ENCODE data around the gene CSPG4. TPM values are rescaled to one million over a fixed set of nuclear protein-coding genes. Genes with fewer than 3 reads are reported as not detected.
A peak's percentile ranks its signal among the peaks of the same experiment; 100 is the strongest.

The CSPG4 gene
- total RNA-seq, 1 donor from 2014 or later: under 0.01 TPM

DNA sequence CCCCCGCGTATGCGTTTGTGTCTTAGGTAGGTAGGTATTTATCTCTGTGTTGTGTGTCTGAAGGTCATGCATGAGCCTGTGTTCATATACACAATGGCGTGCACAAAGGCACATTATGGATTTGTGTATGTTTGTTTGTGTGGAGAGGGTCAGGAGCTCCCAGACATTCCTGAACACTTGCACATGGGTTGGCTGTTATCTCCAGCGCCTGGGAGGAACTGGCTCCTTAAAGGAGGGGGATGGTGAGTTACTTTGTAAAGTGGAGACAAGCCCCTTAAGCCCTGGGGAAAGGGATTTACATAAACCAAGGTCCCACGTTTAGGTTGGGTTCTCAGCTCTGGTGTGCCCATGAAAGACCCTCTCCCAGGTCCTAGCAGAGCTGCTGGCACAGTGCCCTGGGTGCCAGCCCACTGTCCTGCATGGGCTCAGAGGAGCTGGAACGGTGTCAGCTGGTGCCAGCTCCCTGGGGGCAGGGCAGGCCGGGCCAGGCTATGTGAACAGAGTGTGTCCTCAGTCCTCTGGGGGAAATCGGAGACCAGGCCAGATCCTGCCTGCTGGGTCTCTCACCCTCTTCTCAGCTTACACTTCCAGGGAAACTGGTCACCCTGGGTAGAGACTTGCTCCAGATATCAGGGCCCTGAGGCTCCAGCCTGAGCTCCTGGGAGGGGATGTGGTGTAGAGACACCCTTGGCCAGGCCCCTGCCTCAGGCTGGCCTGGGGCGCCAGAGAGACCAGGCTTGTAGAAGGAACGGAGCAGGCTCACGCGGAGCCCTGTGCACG is 39.8 kb downstream of the CSPG4 start:
- peak in 1 of 2 donors; percentile 35 for DNase-seq (ENCODE audit: low read depth in 2 of 2)

GRCh38 chr15:75671730-75672602 is 40.7 kb downstream of the CSPG4 start:
- DNase-seq (ENCODE audit: low read depth in 2 of 2): no peak

DNA sequence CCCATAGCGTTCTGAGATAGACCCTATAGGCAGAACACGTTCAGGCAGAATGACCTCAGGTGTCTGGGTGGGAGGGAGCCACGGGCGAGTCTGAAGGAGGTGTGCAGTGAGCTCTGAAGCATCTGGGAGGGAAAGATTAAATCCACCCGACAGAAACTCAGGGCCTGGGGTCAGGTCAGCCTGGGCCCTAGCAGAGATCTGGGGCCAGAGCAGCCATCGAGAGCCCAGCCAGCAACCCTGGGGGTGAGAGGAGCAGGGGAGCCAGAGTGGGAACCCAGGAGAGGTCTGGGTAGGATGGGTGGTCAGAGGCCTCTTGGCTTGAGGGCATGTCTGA is 42.8 kb downstream of the CSPG4 start:
- no peak for DNase-seq (ENCODE audit: low read depth in 2 of 2)

DNA sequence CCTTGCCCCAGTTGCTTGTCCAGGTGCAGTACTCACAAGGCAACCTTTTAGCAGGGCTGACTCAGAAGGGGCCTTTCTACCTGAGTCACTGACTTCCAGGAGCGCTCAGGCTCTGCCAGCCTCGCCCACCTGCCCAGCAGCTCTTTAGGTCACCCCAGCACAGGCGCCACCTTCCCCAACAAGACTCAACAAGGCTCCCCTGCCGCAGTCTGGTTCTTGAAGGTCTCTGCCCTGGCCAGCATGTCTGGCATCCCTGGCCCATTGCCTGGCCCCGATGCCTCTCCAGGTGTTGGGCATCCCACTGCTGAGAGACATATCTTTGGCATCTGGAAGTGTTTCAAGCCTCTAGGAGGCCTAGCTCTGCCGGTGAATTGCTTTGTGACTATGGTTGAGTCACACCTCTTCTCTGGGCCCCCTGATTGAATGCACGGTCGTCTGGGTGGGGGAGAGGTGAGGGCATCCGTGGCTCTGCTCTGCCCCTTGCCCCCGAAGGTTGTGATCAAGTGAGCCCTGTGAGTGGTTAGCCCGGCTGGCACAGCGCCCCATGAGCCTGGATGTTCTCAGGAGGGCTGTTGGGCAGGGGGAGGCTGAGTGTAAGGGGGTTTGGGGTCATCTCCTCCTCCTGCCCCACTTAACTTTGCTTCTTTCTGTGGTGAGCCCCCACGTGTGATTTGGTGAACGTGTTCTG is 43.3 kb downstream of the CSPG4 start:
- DNase-seq (ENCODE audit: low read depth in 2 of 2): no peak

GRCh38 chr15:75666823-75667501 is 45.7 kb downstream of the CSPG4 start:
- DNase-seq (ENCODE audit: low read depth in 2 of 2): peak; percentile 97 to 99

GRCh38 chr15:75663931-75664421 is 48.7 kb downstream of the CSPG4 start:
- DNase-seq (ENCODE audit: low read depth in 2 of 2): no peak

DNA sequence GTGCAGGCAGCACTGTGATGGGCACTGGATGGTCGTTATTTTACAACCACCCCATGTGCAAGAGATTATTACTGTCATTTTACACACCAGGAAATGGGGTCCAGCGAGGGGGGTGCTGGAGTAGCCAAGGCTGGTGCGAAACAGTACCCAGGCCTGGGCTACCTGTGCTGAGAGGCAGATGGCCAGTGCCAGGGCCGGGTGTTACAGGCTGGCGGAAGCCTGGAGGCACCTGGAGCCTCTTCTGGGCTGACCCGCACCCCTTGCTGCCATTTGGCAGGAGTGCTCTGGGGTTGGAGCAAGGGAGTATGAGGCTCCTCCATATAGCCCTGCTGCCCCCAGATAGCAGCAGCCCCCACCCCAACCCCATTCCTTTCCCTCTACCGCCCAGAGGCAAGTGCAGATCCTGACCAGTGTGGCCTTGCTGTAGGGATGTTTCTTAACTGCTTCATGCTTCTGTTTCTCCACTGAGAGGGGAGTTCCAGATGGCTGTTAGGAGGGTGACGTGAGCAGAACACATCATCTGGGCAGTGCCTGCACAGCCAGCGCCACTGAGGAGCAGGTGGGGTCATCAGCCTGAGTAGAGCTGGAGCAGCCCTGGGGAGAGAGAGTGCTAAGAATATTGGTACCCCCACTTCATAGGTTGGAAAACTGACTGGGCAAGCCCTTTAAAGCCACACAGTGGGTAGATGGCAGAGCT is 49.7 kb downstream of the CSPG4 start:
- no peak for DNase-seq (ENCODE audit: low read depth in 2 of 2)

DNA sequence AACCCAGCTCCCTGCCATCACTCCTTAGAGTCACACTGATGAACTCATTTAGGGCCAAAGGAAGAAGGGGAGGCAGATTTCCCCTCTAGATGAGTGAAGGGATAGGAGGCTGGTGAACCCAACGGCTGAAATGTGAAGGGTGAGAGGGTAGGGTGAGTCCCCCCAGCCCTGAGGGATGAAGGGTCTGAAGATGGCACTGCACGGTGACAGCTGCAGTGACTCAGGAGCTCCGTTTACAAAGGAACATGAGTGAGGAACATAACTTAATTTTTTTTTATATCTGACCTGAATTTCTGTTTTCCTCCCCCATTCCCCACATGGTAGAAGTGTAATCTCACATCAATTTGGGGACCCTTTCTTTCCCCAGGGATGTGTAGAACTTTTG is 50.9 kb downstream of the CSPG4 start:
- no peak for DNase-seq (ENCODE audit: low read depth in 2 of 2)

- DNase-seq (ENCODE audit: low read depth in 2 of 2): peak; percentile 76 to 88
Measured at GRCh38 chr15:75661100-75661755, 51.4 kb downstream of the CSPG4 start.

GRCh38 chr15:75659928-75660645 is 52.6 kb downstream of the CSPG4 start:
- no peak for DNase-seq (ENCODE audit: low read depth in 2 of 2)

DNA sequence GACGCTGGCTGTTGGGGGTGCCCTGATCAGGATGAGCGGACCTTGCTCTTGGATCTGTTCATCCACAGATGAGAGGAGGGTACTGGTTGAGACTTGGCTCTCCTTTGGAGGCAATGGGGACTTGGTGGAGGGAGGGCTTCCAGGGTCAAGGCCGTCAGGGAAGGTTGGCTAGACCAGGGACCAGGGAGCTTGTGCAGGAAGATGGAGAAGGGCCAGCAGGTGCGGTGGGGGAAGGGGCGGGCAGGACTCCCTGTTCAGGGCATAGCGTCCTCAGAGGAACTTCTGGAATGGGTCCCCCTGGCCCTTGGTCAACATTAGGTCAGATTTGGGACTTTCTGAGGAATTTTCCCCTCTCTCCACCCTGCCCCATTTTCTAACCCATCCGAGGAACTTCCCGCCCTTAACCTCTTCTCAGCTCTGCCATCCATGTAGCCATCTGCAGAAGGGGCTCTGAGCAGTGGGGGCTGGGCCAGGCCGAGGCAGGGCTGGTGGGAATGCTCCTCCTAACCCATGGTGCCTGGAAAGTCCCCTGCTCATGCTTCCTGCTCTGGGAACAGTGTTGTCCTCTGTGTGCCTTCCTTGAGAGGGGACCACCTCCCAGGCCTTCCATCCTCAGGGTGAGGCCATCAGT is 53.4 kb downstream of the CSPG4 start:
- no peak for DNase-seq (ENCODE audit: low read depth in 2 of 2)

DNA sequence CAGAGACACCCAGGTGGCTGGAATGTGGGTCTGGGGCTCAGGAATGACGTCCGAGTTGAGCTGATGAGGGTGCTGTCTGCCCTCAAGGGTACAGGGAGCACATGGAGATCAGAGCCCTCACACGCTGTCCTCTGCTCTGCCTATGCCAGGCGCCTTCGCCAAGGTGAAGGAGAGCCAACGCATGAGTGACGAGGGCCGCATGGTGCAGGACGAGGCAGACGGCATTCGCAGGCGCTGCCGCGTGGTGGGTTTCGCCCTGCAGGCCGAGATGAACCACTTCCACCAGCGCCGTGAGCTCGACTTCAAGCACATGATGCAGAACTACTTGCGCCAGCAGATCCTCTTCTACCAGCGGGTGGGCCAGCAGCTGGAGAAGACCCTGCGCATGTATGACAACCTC is 55.8 kb downstream of the CSPG4 start:
- no peak for DNase-seq (ENCODE audit: low read depth in 2 of 2)

DNA sequence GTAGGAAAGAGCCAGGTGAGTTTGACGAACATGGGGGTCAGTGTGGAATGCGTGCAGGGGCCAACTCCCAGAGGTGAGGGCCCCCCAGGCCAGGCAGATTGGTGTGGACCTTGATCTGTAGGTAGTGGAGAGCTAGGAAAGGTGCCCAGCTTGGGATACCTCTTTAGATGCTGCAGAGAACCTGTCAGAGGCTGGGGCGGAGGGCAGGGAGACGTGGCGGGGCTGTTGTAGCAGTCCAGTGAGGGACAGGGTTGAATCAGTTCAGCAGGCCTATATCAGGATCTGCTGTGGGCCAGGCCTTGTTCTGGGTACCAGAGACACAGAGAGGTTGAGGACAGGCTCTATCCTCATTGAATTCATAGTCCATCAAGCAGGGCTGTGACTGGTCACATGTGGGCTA is 56.3 kb downstream of the CSPG4 start:
- no peak for DNase-seq (ENCODE audit: low read depth in 2 of 2)

DNA sequence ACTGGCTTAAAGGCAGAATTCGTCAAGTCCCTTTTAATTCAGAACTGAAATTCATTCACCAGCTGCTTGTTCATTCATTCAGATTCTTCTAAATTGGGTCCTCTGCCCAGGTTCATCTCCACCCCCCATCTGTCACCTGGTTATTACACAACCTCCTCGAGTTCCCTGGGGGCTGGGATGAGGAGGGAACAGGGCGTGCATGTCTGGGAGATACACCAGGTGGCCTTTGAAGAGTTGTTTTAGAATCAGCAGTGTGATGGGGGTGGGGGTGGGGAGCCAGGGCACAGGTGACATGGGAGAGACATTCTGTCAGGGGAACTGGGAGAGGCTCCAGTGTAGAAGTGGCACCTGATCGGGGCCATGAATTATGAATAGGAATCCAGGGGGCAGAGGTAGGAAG is 56.7 kb downstream of the CSPG4 start:
- DNase-seq (ENCODE audit: low read depth in 2 of 2): no peak

DNA sequence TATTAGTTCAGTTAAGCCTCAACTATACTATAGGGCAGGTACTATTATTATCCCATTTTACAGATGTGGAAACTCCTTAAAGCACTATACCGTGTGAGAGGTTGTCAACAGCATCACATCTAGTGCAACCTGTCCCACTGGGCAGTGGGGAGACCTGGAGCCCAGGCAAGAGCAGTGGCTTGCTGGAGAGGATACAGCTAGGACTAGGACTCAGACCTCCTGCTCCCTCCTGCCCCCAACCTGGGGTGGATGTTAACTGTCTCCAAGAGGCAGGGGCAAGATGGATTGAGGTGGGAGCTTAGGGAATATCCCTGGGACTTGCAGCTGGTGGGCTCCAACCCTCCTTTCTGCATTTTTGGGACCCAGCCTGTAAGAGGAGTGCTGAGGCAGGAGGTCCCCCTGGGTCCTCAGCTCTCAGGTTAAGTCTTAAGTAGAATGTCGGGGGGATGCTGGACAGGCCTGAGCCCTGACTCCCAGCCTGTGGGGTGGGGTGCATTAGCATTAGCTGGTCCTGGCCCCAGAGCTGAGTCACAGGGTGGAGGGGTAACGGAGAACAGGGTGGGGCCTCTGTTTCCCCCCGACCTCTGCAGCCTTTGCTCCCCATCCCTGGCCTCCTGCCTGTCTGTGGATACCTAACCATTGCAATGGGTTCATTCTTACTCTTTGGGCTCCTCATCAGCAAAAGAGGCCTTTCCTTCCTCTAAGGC is 58.3 kb downstream of the CSPG4 start:
- no peak for DNase-seq (ENCODE audit: low read depth in 2 of 2)

DNA sequence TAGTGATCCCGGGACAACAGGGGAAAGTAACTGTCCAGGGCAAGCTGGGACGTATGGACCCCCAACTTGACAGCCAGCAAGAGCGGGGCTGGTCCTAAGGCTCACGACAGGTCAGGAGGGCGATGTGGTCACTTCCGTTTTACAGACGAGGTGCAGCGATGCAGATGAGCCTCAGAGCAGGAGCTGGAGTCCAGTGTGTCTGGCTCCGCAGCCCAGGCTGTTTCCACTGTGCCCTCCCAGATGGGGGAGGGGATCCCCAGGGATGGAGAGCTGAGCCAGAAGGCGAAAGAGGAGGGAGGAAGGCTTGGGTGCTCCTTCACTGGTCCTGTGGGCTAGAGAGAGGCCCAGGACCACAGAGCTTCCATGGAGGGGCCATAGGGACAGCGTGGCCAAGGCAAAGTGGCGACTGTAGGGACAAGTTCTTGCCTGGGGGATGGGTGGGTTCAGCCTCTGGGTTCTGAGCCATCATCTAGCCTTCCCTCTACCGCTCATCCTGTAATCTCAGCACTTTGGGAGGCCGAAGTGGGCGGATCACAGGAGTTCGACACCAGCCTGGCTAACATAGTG is 59.2 kb downstream of the CSPG4 start:
- no peak for DNase-seq (ENCODE audit: low read depth in 2 of 2)

DNA sequence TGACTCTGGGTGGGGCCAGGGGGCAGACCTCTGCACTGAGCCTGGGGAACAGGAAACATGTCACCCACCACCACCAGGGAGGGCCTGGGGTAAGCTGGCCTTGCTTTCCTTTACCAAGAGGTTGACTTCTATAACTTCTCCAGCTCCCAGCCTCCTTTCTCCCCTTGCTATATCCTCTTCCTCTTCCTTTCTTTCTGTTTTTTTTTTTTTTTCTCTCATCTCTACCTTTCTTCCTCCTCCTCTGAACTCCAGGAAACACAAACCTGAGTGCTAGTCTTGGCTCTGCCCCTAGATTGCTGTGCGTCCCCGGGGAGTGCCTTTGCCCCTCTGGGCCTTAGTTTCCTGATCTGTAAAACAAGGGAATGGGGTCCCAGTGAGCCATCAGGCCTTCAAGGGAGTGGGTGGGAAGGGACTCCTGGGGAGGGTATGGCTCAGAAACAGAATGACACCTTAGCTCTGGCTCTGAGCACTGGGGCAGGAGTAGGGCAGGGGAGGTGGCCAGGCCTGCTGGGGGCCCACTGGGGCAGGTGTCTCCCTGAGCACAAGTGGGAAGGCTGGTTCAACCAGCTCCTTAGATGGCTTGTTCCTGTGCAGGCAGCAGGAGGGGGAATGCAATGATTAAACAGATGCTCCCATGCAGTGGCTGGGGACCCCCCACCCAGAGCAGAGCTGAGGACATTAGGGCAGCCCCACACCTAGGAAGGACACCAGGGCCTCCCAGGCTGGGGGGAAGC is 60.7 kb downstream of the CSPG4 start:
- no peak for DNase-seq (ENCODE audit: low read depth in 2 of 2)
